H1 (cell line): ENCODE results near the gene SERPINB11. TPM values are rescaled to one million over a fixed set of nuclear protein-coding genes. Genes with fewer than 3 reads are reported as not detected.
A peak's percentile ranks its signal among the peaks of the same experiment; 100 is the strongest.

Experiments used
- CTCF ChIA-PET: fragments of 300-600 bp; sonication (Branson Sonifier 250); formaldehyde crosslinking; loops from one replicate; lab custom pipeline; 2021; ENCODE audit not compliant: partially characterized antibody; lab: Charles Lee
- POLR2A ChIA-PET: fragments of 300-600 bp; sonication (Branson Sonifier 250); formaldehyde crosslinking; loops from one replicate; lab custom pipeline; 2021; ENCODE audit warnings: inconsistent platforms; ENCODE audit not compliant: partially characterized antibody; lab: Charles Lee
- DNase-seq, 2 experiments: peaks; one replicate each; pipeline versions ENCODE4 v3.0.0 to v3.0.0-alpha.2; 2010 to 2022; ENCODE audit warnings: low spot score in 2 of 2, low read depth in 1 of 2, mixed read lengths in 1 of 2
- FAIRE-seq: peaks from 2 replicates; lab custom pipeline; 2011; peaks lifted over from hg19 to GRCh38; lab: Jason Lieb, UNC
- H2AFZ ChIP-seq: 2 replicates; pipeline ENCODE4 v1.8.1; 2012; ENCODE audit warnings: low read length, inconsistent platforms
- H2AK5ac ChIP-seq: 2 replicates; pipeline ENCODE4 v1.6.1; 2013; ENCODE audit warnings: low read depth, low read length
- H2BK120ac ChIP-seq: replicated peaks from 2 replicates; pipeline ENCODE3; 2013; ENCODE audit warnings: low read depth, low read length, inconsistent platforms
- H2BK12ac ChIP-seq: 2 replicates; pipeline ENCODE4 v1.6.1; 2013; ENCODE audit warnings: low read depth, low read length
- H2BK15ac ChIP-seq: 2 replicates; pipeline ENCODE4 v1.6.1; 2013; ENCODE audit warnings: low read length
- H2BK20ac ChIP-seq: 2 replicates; pipeline ENCODE4 v1.6.1; 2013; ENCODE audit warnings: low read length
- H2BK5ac ChIP-seq: 2 replicates; pipeline ENCODE4 v1.6.1; 2013; ENCODE audit warnings: low read depth, low read length
- H3K14ac ChIP-seq: 2 replicates; pipeline ENCODE4 v1.6.1; 2013; ENCODE audit warnings: inconsistent platforms; ENCODE audit not compliant: insufficient read length
- H3K18ac ChIP-seq: 2 replicates; pipeline ENCODE4 v1.6.1; 2013; ENCODE audit warnings: low read length; ENCODE audit errors: extremely low read depth
- H3K23ac ChIP-seq: 2 replicates; pipeline ENCODE4 v1.6.1; 2013; ENCODE audit warnings: inconsistent platforms; ENCODE audit not compliant: insufficient read length
- H3K23me2 ChIP-seq: 2 replicates; pipeline ENCODE4 v1.6.1; 2013; ENCODE audit warnings: low read depth, low read length
- H3K27ac ChIP-seq: 2 replicates; pipeline ENCODE4 v1.6.1; 2011; ENCODE audit warnings: low read depth, low read length, inconsistent platforms
- H3K27me3 ChIP-seq, 4 experiments: replicated peaks in 1 of 4; 1 replicate in 1 of 4; 2 replicates in 3 of 4; pipeline versions ENCODE4 v1.6.1 to v1.8.1; 2011 to 2013; ENCODE audit warnings: low read length in 3 of 4, mild to moderate bottlenecking in 3 of 4, inconsistent platforms in 2 of 4, mixed read lengths in 2 of 4, moderate library complexity in 1 of 4; ENCODE audit not compliant: control insufficient read depth in 3 of 4, insufficient read depth in 3 of 4; ENCODE audit errors: extremely low read depth in 1 of 4
- H3K36me3 ChIP-seq, 4 experiments: 2 replicates each; pipeline versions ENCODE4 v1.6.1 to v1.8.1; 2011 to 2013; ENCODE audit warnings: mild to moderate bottlenecking in 4 of 4, low read length in 3 of 4, moderate library complexity in 2 of 4, control low read depth in 1 of 4, inconsistent platforms in 1 of 4; ENCODE audit not compliant: insufficient read depth in 4 of 4, control insufficient read depth in 2 of 4
- H3K4ac ChIP-seq: replicated peaks from 2 replicates; pipeline ENCODE3; 2013; ENCODE audit warnings: low read length, low read depth, mixed read lengths, inconsistent platforms; ENCODE audit not compliant: insufficient read length
- H3K4me1 ChIP-seq, 4 experiments: replicated peaks in 1 of 4; 1 replicate in 1 of 4; 2 replicates in 3 of 4; pipeline versions ENCODE4 v1.6.1 to v1.8.1; 2011 to 2013; ENCODE audit warnings: low read length in 3 of 4, inconsistent platforms in 2 of 4, mixed read lengths in 1 of 4; ENCODE audit not compliant: insufficient read depth in 4 of 4, control insufficient read depth in 3 of 4
- H3K4me2 ChIP-seq, 2 experiments: 2 replicates each; pipeline versions ENCODE4 v1.6.1 to v1.8.1; 2011 to 2013; ENCODE audit warnings: low read depth in 2 of 2, low read length in 2 of 2, control low read depth in 1 of 2, inconsistent platforms in 1 of 2, mild to moderate bottlenecking in 1 of 2; ENCODE audit not compliant: insufficient read depth in 1 of 2
- H3K4me3 ChIP-seq, 4 experiments: fragments of 200-600, 300-600 bp in 1 of 4; sonication (generic), shearing (Covaris generic), sonication (Bioruptor Twin) in 1 of 4; 2 replicates each; pipeline versions ENCODE4 v1.5.1 to v1.8.1; 2011 to 2016; ENCODE audit warnings: low read length in 4 of 4, low read depth in 3 of 4, control low read depth in 2 of 4, inconsistent platforms in 2 of 4, mild to moderate bottlenecking in 2 of 4, mixed read lengths in 1 of 4, moderate library complexity in 1 of 4; ENCODE audit not compliant: insufficient read depth in 2 of 4; ENCODE audit errors: extremely low read depth in 1 of 4
- H3K56ac ChIP-seq: replicated peaks from 2 replicates; pipeline ENCODE3; 2013; ENCODE audit warnings: low read depth, mild to moderate bottlenecking, mixed read lengths, low read length, inconsistent platforms; ENCODE audit not compliant: insufficient read length
- H3K79me1 ChIP-seq: 2 replicates; pipeline ENCODE4 v1.6.1; 2013; ENCODE audit warnings: low read depth, low read length, control low read depth
- H3K79me2 ChIP-seq, 2 experiments: 2 replicates each; pipeline versions ENCODE4 v1.6.1 to v1.8.1; 2012 to 2013; ENCODE audit warnings: low read length in 2 of 2, mild to moderate bottlenecking in 2 of 2, inconsistent platforms in 1 of 2; ENCODE audit not compliant: insufficient read depth in 2 of 2, control insufficient read depth in 1 of 2
- H3K9ac ChIP-seq, 4 experiments: replicated peaks in 1 of 4; 1 replicate in 1 of 4; 2 replicates in 3 of 4; pipeline versions ENCODE4 v1.6.1 to v1.8.1; 2011 to 2013; ENCODE audit warnings: low read depth in 3 of 4, low read length in 3 of 4, control low read depth in 2 of 4, mild to moderate bottlenecking in 2 of 4, moderate library complexity in 2 of 4, inconsistent platforms in 1 of 4; ENCODE audit errors: extremely low read depth in 1 of 4
- H3K9me3 ChIP-seq, 2 experiments: 2 replicates each; pipeline versions ENCODE4 v1.6.1 to v1.8.1; 2012 to 2013; ENCODE audit warnings: mild to moderate bottlenecking in 2 of 2, moderate library complexity in 2 of 2, control low read depth in 1 of 2, inconsistent platforms in 1 of 2, low read depth in 1 of 2, low read length in 1 of 2, mixed read lengths in 1 of 2; ENCODE audit not compliant: insufficient read depth in 2 of 2
- H4K20me1 ChIP-seq, 2 experiments: replicated peaks in 1 of 2; 2 replicates each; pipeline versions ENCODE3 to v1.8.1; 2011 to 2013; ENCODE audit warnings: inconsistent platforms in 2 of 2, low read length in 2 of 2, mild to moderate bottlenecking in 1 of 2; ENCODE audit not compliant: insufficient read depth in 2 of 2, control insufficient read depth in 1 of 2
- H4K5ac ChIP-seq: 2 replicates; pipeline ENCODE4 v1.6.1; 2013; ENCODE audit warnings: low read length, low read depth, mixed read lengths, inconsistent platforms; ENCODE audit not compliant: insufficient read length
- H4K8ac ChIP-seq: 2 replicates; pipeline ENCODE4 v1.8.0; 2013; ENCODE audit warnings: mild to moderate bottlenecking, moderate library complexity, low read length, inconsistent platforms; ENCODE audit not compliant: insufficient read depth; ENCODE audit errors: extremely low read depth
- H4K91ac ChIP-seq: replicated peaks from 2 replicates; pipeline ENCODE3; 2013; ENCODE audit warnings: low read length, mixed read lengths, inconsistent platforms; ENCODE audit not compliant: insufficient read length
- SP2 ChIP-seq: IDR thresholded peaks from 2 replicates; pipeline ENCODE4 v1.6.1; 2012; ENCODE audit warnings: mild to moderate bottlenecking, low read length, inconsistent platforms
- WGBS, 2 experiments: shearing (Covaris generic) in 1 of 2; methylation state at CpG; one replicate each; pipeline versions ENCODE4 v1.1.6 to v1.1.7; 2013 to 2015; ENCODE audit warnings: low lambda C conversion rate in 2 of 2, mixed read lengths in 2 of 2, inconsistent platforms in 1 of 2, low coverage in 1 of 2, missing lambda C conversion rate in 1 of 2; ENCODE audit not compliant: insufficient replicate concordance in 2 of 2, insufficient coverage in 1 of 2, insufficient read length in 1 of 2; ENCODE audit errors: extremely low coverage in 1 of 2, missing lambda C conversion rate in 1 of 2; 5-methylcytosine and 5-hydroxymethylcytosine counted together
- polyA plus RNA-seq, 7 experiments: library from polyadenylated mRNA; depleted of rRNA in 3 of 7; stranded (reverse) in 5 of 7; unstranded in 2 of 7; fragments of >200 nt in 5 of 7; fragments of 200-250 nt in 2 of 7; gene quantifications; 1 replicate in 5 of 7; 2 replicates in 1 of 7; 4 replicates in 1 of 7; pipeline versions ENCODE4 v1.2.1 to v1.2.3, GENCODE V29; 2011 to 2013; ENCODE audit warnings: missing spikeins in 2 of 7, mixed read lengths in 2 of 7
- total RNA-seq: library from RNA; stranded (reverse); fragmentation: NEBNext Ultra II Directional; extraction: Animal tissue kit (Norgen Biotek cat#: 25700); gene quantifications from 2 replicates; pipeline ENCODE4 v1.2.1, GENCODE V29; 2021

SERPINB11 gene
- total and polyA plus RNA-seq, 2 of the 8 experiments (the other 6 are each of a cell fraction or from before 2014, with no cell fraction given) = not detected

DNA sequence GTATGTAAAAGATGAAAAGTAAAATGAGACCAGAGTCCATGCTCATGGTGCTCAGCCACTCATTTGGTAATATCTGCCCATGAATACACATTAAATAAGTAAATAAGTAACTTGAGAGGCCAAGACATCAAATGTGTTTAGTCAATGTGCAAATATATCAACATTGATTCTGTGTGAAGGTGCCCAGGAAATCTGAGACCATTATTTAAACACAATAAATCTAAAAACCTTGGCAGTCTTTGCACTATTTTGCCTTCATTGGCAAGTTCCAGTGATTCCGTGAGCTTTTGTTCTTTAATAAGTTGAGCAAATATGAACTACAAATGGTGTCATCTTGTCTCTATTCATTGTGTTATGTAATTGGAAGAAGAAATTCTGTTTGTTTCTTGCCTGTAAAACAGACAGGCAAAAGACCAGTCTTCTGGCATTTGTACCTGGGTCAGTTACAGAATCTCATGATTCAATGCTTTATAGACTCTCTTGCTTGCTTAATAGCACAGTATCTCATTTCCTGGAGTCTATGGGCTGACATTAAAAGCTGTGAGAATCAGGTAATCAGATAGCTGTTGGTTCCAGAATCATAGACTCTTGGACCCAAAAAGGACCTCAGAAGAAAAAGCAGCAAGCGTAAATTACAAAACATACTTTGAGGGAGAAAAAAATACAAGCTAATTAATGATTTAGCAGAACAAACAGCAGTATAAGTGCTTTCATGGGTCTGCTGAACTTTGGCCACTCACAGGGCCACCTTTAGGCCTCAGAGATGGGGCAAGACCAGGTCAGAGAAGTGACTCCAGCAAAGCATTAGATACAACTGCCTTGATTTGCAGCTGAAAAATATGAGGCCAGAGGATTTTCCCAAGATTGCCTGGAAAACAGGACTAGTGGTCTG is 21.1 kb upstream of the SERPINB11 start:
- no peak for FAIRE-seq
- TF ChIP-seq SP2 = no peak

More for the DNA sequence above, 21.1 kb upstream of the SERPINB11 start:
- no peaks in the 10 kb centered on the region for H3K9me3 ChIP-seq
- H2BK5ac ChIP-seq = no peak overlapping the region
- H2BK12ac ChIP-seq = no peak overlapping the region
- H3K4me1 ChIP-seq = peaks cover 1 to 6% (median 5%) of the 10 kb centered on the region in 4 experiments; a peak in 4 of 7 replicates
- no peak overlapping the region for H3K4me2 ChIP-seq
- H3K56ac ChIP-seq = no peak overlapping the region
- WGBS, 2 experiments = 97% methylated on average over 2 of the region's 2 CpGs; no CpG with 5 or more reads in 1 of the 2 experiments
- CTCF ChIA-PET = interaction anchor here (0.7 to 5.7 kb wide), 6 partner anchors 22 to 170 kb away, joined by 3 to 35 read pairs (median 3); no protein-coding TSS in a partner anchor
- no peaks in the 10 kb centered on the region for H4K20me1 ChIP-seq
- H3K36me3 ChIP-seq = no peaks in the 10 kb centered on the region
- no peak overlapping the region for H2BK15ac ChIP-seq
- H3K18ac ChIP-seq = no peak overlapping the region
- H3K23ac ChIP-seq = no peak overlapping the region
- no peak overlapping the region for H3K27ac ChIP-seq
- no peak overlapping the region for H4K91ac ChIP-seq
- H3K9ac ChIP-seq = no peak overlapping the region
- no peaks in the 10 kb centered on the region for H3K79me1 ChIP-seq
- H2AFZ ChIP-seq = peak overlapping the region; percentile 91
- DNase-seq = no peak
- H3K27me3 ChIP-seq = no peaks in the 10 kb centered on the region
- no peak overlapping the region for H3K4me3 ChIP-seq
- POLR2A ChIA-PET = no interaction called here
- no peak overlapping the region for H3K14ac ChIP-seq
- no peak overlapping the region for H2BK120ac ChIP-seq
- H4K5ac ChIP-seq = no peak overlapping the region
- H2BK20ac ChIP-seq = no peak overlapping the region
- no peak overlapping the region for H2AK5ac ChIP-seq
- no peaks in the 10 kb centered on the region; the same call in 1 of the 2 replicates for H3K23me2 ChIP-seq
- no peak overlapping the region for H3K4ac ChIP-seq
- no peaks in the 10 kb centered on the region for H3K79me2 ChIP-seq
- no peak overlapping the region for H4K8ac ChIP-seq
